ENCODE measurements around the gene JMJD7.

JMJD7 gene

DNA sequence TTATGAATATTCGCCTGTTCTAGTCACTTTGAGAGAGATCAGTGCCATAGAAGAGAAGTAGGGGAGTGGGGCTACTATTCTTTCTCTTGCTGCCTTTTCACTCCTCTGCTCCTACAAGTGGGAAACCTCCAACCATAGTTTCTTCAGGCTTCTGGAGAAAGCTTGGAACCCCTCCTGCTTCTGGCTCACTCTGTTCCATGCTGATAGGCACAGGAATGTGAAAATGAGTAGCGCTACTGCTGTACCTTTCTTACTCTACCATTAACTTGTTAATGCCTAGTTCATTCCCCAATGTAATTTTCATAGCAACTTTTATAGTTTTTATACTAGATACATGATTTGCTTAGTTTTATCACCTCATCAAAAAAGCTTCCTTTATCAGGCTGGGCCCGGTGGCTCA is 26.7 kb upstream of the JMJD7 start:
- ATAC-seq: no peak
- TF ChIP-seq TCF4 (CRISPR knock-in tag; IDR thresholded peaks at IDR 0.05; ENCODE audit: borderline replicate concordance) (no peak), CSDC2 (CRISPR knock-in tag; IDR thresholded peaks at IDR 0.05) (no peak), TOX (CRISPR knock-in tag; IDR thresholded peaks at IDR 0.05; ENCODE audit: borderline replicate concordance) (no peak), PATZ1 (CRISPR knock-in tag; IDR thresholded peaks at IDR 0.05; ENCODE audit: borderline replicate concordance) (no peak), ESRRG (CRISPR knock-in tag; IDR thresholded peaks at IDR 0.05) (no peak), ZNF565 (CRISPR knock-in tag; conservative IDR thresholded peaks at IDR 0.05; ENCODE audit: low read depth) (no peak), BACH2 (CRISPR knock-in tag; IDR thresholded peaks at IDR 0.05; ENCODE audit: borderline replicate concordance) (no peak), ZNF8 (CRISPR knock-in tag; IDR thresholded peaks at IDR 0.05) (no peak), ISL1 (CRISPR knock-in tag; IDR thresholded peaks at IDR 0.05) (no peak), RARB (CRISPR knock-in tag; IDR thresholded peaks at IDR 0.05) (no peak), SNAI2 (CRISPR knock-in tag; IDR thresholded peaks at IDR 0.05) (no peak), OSR1 (CRISPR knock-in tag; IDR thresholded peaks at IDR 0.05) (no peak), ZFP30 (CRISPR knock-in tag; IDR thresholded peaks at IDR 0.05) (no peak), ARNTL (CRISPR knock-in tag; IDR thresholded peaks at IDR 0.05; ENCODE audit: borderline replicate concordance, low read depth) (no peak), PPARA (CRISPR knock-in tag; IDR thresholded peaks at IDR 0.05; ENCODE audit: borderline replicate concordance) (no peak), ZC3H10 (CRISPR knock-in tag; IDR thresholded peaks at IDR 0.05) (no peak), ZNF70 (CRISPR knock-in tag; IDR thresholded peaks at IDR 0.05) (no peak), GLIS3 (CRISPR knock-in tag; IDR thresholded peaks at IDR 0.05) (no peak)
- TF ChIP-seq, protein P1, sequence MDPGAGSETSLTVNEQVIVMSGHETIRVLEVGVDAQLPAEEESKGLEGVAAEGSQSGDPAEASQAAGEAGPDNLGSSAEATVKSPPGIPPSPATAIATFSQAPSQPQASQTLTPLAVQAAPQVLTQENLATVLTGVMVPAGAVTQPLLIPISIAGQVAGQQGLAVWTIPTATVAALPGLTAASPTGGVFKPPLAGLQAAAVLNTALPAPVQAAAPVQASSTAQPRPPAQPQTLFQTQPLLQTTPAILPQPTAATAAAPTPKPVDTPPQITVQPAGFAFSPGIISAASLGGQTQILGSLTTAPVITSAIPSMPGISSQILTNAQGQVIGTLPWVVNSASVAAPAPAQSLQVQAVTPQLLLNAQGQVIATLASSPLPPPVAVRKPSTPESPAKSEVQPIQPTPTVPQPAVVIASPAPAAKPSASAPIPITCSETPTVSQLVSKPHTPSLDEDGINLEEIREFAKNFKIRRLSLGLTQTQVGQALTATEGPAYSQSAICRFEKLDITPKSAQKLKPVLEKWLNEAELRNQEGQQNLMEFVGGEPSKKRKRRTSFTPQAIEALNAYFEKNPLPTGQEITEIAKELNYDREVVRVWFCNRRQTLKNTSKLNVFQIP (CRISPR knock-in tag; IDR thresholded peaks at IDR 0.05; ENCODE audit: borderline replicate concordance, low read depth): no peak

DNA sequence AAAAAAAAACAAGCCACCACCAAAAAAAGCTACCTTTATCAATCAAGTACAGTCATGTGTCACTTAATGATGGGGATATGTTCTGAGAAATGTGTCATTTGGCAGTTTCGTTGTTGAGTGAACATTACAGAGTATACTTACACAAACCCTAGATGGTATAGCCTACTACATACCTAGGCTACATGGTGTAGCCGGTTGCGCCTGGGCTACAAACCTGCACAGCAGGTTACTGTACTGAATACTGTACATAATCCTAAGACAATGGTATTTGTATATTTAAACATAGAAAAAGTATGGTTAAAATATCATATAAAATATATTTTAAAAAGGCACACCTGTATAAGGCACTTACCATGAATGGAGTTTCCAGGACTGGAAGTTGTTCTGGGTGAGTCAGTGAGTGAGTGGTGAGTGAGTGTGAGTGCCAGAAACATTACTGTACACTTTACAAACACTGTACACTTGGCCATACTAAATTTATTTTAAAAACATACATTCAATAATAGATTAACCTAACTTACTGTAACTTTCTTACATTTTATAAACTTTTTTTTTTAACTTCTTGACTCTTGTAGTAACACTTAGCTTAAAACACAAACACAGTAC is 25.9 kb upstream of the JMJD7 start:
- ATAC-seq: no peak
- TF ChIP-seq ARNTL (CRISPR knock-in tag; IDR thresholded peaks at IDR 0.05; ENCODE audit: borderline replicate concordance, low read depth) (no peak), ISL1 (CRISPR knock-in tag; IDR thresholded peaks at IDR 0.05) (no peak), CSDC2 (CRISPR knock-in tag; IDR thresholded peaks at IDR 0.05) (no peak), OSR1 (CRISPR knock-in tag; IDR thresholded peaks at IDR 0.05) (no peak), ZC3H10 (CRISPR knock-in tag; IDR thresholded peaks at IDR 0.05) (no peak), ZNF70 (CRISPR knock-in tag; IDR thresholded peaks at IDR 0.05) (no peak), ZFP30 (CRISPR knock-in tag; IDR thresholded peaks at IDR 0.05) (no peak), ZNF565 (CRISPR knock-in tag; conservative IDR thresholded peaks at IDR 0.05; ENCODE audit: low read depth) (no peak), TCF4 (CRISPR knock-in tag; IDR thresholded peaks at IDR 0.05; ENCODE audit: borderline replicate concordance) (no peak), GLIS3 (CRISPR knock-in tag; IDR thresholded peaks at IDR 0.05) (no peak)
- TF ChIP-seq, protein P2, sequence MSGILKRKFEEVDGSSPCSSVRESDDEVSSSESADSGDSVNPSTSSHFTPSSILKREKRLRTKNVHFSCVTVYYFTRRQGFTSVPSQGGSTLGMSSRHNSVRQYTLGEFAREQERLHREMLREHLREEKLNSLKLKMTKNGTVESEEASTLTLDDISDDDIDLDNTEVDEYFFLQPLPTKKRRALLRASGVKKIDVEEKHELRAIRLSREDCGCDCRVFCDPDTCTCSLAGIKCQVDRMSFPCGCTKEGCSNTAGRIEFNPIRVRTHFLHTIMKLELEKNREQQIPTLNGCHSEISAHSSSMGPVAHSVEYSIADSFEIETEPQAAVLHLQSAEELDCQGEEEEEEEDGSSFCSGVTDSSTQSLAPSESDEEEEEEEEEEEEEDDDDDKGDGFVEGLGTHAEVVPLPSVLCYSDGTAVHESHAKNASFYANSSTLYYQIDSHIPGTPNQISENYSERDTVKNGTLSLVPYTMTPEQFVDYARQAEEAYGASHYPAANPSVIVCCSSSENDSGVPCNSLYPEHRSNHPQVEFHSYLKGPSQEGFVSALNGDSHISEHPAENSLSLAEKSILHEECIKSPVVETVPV (CRISPR knock-in tag; IDR thresholded peaks at IDR 0.05): no peak
- TF ChIP-seq, protein P3, sequence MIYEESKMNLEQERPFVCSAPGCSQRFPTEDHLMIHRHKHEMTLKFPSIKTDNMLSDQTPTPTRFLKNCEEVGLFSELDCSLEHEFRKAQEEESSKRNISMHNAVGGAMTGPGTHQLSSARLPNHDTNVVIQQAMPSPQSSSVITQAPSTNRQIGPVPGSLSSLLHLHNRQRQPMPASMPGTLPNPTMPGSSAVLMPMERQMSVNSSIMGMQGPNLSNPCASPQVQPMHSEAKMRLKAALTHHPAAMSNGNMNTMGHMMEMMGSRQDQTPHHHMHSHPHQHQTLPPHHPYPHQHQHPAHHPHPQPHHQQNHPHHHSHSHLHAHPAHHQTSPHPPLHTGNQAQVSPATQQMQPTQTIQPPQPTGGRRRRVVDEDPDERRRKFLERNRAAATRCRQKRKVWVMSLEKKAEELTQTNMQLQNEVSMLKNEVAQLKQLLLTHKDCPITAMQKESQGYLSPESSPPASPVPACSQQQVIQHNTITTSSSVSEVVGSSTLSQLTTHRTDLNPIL (CRISPR knock-in tag; IDR thresholded peaks at IDR 0.05; ENCODE audit: low read depth): no peak

DNA sequence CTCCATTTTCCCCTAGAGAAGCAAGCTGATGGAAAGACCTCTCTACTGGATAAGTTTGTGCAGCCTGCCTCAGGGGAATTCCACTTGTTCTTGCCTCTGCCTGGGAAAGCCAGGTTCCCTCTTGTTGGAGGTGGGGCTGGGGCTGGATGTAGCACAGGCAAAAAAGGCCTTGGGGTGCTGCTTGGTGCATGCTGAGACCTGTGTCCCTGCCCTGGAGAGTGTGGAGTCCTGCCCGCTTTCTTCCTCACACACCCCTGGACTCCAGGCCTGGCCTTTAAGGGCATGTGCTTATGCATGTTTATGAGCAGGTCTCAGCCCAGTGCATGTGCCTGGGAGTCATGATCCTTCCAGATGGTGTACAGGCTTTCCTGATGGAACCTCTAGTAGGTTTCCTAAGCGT is 23.5 kb upstream of the JMJD7 start:
- TF ChIP-seq, protein P3 (CRISPR knock-in tag; IDR thresholded peaks at IDR 0.05; ENCODE audit: low read depth): no peak
- no peak for TF ChIP-seq OSR1 (CRISPR knock-in tag; IDR thresholded peaks at IDR 0.05)
- no peak for TF ChIP-seq CSDC2 (CRISPR knock-in tag; IDR thresholded peaks at IDR 0.05)
- TF ChIP-seq PATZ1 (CRISPR knock-in tag; IDR thresholded peaks at IDR 0.05; ENCODE audit: borderline replicate concordance): no peak

More for the DNA sequence above, 23.5 kb upstream of the JMJD7 start:
- no peak for ATAC-seq
